ENCODE results near the gene TCAP. TPM values are rescaled to one million over a fixed set of nuclear protein-coding genes. Genes with fewer than 3 reads are reported as not detected.

The TCAP gene
- total RNA-seq, 1 donor = not detected

DNA sequence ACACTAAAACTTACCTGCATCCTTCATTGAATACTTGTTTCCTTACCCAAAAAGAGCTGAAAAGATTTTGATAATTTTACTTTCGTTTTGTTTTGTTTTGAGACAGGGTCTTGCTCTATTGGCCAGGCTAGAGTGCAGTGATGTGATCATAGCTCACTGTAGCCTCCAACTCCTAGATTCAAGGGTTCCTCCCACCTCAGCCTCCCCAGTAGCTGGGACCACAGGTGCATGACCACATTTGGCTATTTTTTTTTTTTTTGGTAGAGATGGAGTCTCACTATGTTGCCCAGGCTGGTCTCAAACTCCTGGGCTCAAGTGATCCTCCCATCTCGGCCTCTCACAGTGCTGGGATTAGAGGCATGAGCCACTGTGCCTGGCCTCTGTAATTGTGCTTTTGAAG lies 10.0 kb upstream of the TCAP start:
- H3K4me3 ChIP-seq (ENCODE audit: low read depth, low read length) = no peak overlapping the region
- no peak for DNase-seq (ENCODE audit: low read depth)
- TF ChIP-seq, protein P1, sequence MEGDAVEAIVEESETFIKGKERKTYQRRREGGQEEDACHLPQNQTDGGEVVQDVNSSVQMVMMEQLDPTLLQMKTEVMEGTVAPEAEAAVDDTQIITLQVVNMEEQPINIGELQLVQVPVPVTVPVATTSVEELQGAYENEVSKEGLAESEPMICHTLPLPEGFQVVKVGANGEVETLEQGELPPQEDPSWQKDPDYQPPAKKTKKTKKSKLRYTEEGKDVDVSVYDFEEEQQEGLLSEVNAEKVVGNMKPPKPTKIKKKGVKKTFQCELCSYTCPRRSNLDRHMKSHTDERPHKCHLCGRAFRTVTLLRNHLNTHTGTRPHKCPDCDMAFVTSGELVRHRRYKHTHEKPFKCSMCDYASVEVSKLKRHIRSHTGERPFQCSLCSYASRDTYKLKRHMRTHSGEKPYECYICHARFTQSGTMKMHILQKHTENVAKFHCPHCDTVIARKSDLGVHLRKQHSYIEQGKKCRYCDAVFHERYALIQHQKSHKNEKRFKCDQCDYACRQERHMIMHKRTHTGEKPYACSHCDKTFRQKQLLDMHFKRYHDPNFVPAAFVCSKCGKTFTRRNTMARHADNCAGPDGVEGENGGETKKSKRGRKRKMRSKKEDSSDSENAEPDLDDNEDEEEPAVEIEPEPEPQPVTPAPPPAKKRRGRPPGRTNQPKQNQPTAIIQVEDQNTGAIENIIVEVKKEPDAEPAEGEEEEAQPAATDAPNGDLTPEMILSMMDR (IDR thresholded peaks at IDR 0.05; ENCODE audit: insufficient read depth, low read depth, low read length) = no peak

DNA sequence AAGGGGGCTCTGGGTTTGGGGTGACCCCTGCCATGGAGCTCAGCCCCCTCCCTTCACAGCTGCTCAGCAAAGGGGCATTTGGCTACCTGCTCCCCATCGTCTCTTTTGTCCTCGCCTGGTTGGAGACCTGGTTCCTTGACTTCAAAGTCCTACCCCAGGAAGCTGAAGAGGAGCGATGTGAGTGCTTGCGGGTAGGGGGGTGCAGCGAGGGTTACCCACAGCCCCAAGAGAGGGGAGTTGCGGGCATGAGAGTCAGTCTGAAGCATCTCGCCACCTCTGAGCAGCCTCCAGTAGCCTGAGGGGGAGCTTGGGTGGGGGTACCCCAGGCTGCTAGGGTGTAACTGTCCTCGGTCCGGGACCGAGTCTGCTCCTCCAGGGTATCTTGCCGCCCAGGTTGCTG lies 6.8 kb upstream of the TCAP start:
- TF ChIP-seq, protein P1 (IDR thresholded peaks at IDR 0.05; ENCODE audit: insufficient read depth, low read depth, low read length) = no peak

DNA sequence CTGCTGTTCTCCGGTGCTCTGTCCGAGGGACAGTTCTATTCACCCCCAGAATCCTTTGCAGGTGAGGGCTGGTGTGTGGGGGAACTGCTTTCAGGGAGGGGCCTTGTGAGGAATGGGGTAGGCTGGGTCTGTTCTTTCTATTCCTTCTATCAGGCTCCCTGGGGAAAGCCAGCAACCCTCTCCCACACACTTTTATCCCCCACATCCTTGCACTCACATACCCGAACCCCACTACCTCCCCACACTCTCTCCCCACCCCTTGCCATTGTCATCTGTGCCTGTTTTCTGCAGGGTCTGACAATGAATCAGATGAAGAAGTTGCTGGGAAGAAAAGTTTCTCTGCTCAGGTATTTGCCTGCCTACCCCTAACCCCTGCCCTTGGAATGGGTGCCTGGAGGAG lies 6.4 kb upstream of the TCAP start:
- TF ChIP-seq, protein P1 (IDR thresholded peaks at IDR 0.05; ENCODE audit: insufficient read depth, low read depth, low read length) = no peak
- no peak for DNase-seq (ENCODE audit: low read depth)
- no peak overlapping the region for H3K4me3 ChIP-seq (ENCODE audit: low read depth, low read length)

More for the DNA sequence above, 6.8 kb upstream of the TCAP start:
- H3K4me3 ChIP-seq (ENCODE audit: low read depth, low read length) = no peak overlapping the region
- DNase-seq (ENCODE audit: low read depth) = no peak

DNA sequence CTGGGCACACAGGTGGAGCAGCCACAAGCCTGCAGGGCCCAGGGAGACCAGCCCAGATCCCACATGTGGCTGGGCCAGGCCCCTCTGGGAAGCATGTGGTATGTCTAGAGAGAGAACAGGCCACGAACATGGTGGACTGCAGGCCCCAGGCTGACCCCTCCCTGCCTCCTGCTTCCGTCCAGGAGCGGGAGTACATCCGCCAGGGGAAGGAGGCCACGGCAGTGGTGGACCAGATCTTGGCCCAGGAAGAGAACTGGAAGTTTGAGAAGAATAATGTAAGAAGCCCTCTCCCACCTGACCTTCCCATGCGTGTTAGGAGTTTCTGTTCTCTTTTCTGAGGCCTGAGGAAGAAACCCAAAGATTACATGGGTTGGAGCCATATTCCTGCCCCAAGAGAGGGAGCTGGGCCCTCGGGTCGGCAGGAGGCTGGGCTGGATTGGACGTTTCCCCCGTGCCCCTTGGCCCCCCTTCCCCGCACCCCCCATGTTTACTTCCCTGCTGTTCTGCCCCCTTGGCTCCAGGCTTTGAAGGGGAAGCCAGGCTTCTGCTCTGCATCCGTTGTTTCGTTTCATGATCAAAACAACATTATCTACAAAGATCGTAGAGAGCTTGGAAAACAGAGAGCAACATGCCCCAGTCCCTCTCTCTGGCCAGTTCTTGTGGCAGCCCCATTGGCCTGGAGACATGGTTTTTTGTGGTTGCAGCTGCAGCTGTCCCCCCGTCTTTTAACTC lies 5.7 kb upstream of the TCAP start:
- H3K4me3 ChIP-seq (ENCODE audit: low read depth, low read length) = no peak overlapping the region
- no peak for DNase-seq (ENCODE audit: low read depth)
- TF ChIP-seq, protein P1 (IDR thresholded peaks at IDR 0.05; ENCODE audit: insufficient read depth, low read depth, low read length) = no peak

DNA sequence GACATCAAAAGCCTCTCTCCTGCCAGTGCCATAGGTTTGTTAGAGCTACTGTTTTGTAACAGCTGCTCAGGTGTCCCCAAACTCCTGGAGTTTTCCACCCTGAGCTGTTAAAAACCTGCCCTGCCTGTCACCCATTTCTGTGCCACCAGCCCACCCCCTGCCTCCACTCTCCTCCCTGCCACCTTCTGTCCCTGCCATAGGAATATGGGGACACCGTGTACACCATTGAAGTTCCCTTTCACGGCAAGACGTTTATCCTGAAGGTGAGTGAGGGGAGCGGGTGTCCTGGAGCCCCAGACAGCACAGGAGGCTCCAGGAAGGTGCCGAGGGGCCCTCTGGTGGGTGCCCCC lies 5.2 kb upstream of the TCAP start:
- no peak overlapping the region for H3K4me3 ChIP-seq (ENCODE audit: low read depth, low read length)
- no peak for DNase-seq (ENCODE audit: low read depth)
- TF ChIP-seq, protein P1 (IDR thresholded peaks at IDR 0.05; ENCODE audit: insufficient read depth, low read depth, low read length) = no peak

DNA sequence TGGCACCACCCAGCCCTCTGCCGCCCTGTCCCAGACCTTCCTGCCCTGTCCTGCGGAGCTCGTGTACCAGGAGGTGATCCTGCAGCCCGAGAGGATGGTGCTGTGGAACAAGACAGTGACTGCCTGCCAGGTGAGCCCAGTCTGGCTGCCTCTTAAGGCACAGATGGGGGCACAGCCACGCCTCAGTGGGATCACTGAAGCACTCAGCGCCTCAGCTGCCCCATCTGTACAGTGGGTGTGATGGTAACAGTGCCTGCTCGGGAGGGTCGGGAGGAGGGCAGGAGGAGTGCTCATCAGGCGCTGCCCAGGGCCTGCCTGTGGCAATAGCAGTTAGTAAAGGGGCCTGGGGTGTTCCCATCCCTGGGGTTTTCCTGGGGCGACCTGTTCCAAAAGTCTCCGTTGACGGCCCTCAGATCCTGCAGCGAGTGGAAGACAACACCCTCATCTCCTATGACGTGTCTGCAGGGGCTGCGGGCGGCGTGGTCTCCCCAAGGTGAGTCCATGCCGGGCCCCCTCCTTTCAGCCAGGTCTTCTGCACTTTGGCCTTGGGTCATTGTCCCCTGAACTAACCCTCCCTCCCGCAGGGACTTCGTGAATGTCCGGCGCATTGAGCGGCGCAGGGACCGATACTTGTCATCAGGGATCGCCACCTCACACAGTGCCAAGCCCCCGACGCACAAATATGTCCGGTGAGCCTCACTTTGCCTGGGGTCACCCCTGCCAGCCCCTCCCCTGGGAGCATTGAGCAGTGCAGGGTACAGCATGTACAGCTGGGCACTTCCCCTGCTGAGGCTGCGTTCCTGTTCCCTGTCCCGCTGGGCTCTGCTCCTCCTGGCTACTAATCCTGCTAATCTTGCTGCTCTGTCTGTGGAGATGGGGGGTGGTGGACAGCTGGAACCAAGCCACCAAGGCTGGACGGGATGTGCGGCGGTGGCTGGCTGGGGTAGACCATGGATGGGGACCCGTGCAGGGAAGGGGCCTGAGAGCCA lies 4.5 kb upstream of the TCAP start:
- TF ChIP-seq, protein P1 (IDR thresholded peaks at IDR 0.05; ENCODE audit: insufficient read depth, low read depth, low read length) = no peak
- no peak overlapping the region for H3K4me3 ChIP-seq (ENCODE audit: low read depth, low read length)
- DNase-seq (ENCODE audit: low read depth) = no peak
